HG02642 (cell line): Measurements from ENCODE around the gene SNRK.

Experiments
- ATAC-seq: cut with Tn5 transposase; IDR thresholded peaks from one replicate; pipeline ENCODE4 v1.9.1; 2021; ENCODE audit warnings: mild to moderate bottlenecking; ENCODE audit not compliant: unreplicated experiment, poor library complexity

Gene SNRK

DNA sequence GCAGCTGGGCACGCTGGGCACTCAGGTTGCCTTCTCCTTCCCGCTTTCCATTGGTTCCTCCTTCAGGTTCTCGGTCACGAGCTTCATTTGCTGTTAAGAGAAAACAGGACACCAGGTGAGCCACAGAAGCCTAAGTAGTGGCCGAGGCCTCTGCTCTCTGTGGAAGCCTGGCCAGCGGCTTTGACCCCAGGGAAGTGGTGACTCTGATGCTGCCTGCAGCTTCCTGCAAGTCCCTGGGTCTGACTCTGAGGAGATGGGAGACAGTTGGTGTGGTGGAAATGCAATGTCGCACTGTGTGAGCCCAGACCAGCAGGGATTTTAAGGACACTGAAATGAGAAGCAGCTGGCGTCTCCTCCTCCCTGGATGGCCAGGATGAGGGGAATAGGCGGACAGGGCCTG lies 80.5 kb downstream of the SNRK start:
- ATAC-seq = no peak

GRCh38 chr3:43369404-43370292 lies 83.3 kb downstream of the SNRK start:
- ATAC-seq = no peak

DNA sequence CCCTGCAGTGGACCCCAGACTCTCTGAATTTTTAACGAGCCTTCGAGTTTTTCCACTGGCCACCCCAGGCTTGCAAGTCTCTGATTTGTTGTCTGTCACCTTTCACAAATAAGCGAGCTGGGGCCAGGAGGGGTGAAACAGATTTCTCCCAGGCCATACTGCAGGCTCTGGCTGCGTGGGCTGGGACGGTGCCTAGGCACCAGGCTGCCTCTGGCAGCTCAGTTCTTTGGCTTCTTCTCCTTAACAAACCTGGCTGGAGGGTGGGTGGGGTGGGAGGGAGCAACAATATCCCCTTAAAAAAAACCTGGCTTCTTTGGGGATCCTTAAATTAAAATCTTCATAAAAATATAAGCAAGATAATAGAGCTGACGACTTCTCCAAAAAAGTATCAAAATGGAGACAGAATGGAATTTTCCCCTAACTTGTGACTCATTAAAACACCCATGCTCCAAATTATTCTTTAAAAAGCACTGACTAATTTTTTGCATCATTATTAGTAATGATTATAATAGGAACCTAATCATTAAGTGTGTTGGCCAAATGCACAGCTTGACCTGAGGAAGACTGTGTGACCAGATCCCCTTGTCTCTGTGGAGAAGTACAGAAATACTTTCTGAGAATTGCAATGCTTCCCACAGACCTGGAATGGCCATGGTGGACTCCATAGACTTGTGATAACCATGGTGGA lies 84.1 kb downstream of the SNRK start:
- no peak for ATAC-seq

DNA sequence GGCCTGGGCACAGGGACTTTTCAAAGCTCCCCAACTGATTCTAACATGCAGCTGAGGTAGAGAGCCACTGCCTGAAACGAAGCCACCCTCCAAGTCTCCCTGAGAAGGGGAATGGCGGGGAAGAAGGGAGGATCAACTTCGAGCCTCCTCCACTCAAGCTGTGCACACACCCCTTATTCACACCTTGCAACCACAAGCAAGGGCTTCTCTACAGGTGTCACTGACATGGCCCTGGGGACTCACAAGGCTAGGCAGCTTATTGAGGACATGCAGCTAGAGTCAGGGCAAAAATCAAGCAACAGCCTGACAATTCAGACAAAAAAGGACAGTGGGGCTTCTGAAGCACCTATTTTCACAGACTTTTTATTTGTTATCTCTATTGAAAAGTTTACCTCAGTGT lies 85.2 kb downstream of the SNRK start:
- no peak for ATAC-seq

- no peak for ATAC-seq
Observed at GRCh38 chr3:43372007-43372740, 85.8 kb downstream of the SNRK start.

DNA sequence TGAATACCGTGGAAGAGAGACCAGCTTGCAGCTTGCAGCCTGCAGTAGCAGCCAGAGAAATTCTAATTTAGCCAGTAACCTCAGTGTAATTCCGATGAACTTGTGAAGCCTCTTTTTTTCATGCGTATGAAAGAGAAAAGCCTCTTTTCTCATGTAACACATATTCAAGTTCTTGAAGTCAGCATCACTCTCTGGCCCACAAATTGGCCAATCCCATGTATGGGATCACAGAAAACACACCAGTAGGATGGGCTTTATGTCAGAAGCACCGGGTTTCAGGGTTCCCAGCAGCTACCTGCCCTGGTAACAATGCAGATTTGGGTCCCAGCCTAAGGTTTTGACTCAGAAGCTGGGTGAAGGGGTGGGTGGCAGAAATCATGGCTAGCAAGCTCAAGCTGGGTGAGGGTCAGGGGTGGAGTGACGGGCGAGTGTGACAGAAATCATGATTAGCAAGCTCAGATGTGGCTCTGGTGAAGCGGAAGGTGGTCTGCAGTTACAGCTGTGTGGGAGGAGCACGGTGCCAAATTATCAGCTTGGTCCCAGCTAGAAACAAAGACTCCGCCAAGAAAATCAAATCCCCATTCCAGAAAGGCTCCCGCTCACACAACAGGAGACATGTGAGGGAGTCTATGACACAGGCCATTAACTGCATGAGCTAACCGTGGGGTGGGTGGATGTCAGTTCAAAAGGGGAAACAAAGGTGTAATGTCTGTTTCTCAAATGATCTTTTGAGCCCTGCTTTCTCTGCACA lies 86.6 kb downstream of the SNRK start:
- no peak for ATAC-seq

DNA sequence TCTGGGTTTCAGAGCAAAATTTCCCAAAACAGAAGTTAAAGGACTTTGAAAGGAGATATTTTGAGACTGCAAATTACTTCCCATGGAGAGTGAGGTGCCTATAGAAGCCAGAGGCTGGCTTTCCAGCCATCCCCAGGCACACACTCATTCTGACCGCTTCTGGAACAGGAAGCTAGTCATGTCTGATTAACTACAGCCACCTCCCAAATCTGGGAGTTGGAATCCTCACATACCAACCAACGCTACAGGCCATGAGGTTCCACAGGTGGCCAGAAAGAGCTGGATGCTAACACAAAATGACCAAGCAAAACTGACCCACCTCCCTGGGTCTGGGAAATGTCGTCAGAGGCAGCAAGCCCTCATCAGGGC lies 87.2 kb downstream of the SNRK start:
- ATAC-seq = no peak

DNA sequence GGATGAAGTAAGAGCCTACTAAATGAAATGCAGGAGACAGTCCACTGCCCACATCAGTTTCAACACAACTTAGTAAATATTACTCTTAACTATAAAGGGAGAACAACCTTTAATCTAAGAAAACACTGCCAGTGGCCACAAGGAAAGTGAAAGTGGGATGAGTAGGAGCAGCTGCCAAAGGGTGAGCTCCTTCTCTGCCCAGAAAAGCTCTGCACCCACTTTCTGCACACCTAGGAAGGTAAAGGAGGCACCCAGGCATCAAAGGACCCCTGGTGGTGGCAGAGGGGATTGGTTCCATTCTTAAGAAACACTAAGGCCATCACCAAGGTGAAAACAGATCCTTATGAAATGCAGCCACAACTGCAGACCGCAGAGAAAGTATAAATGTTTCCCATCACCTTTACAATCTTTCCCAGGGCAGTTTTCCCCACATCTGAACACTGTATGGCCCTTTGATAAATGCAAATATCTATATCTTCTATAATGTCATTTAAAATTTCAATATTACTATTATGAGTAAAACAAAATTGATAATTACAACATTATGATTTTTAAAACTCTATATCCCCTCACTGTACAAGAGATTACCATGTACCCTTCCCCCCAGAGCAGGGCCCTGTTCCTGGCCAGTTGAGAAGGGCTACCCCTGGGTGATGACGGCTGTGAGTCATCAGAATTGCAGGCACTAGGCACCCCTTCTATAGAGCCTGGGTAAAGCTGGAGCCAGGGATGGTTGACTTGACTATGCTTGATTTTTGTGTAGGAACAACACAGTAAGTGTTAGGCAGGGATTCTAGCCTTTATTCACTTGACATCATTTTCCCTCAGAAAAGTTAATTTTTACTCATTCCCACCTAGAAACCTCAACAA lies 92.0 kb downstream of the SNRK start:
- peak; percentile 47 for ATAC-seq

- ATAC-seq = no peak
Observed at GRCh38 chr3:43379343-43379742, 93.0 kb downstream of the SNRK start.

GRCh38 chr3:43388175-43388574 lies 101.8 kb downstream of the SNRK start:
- no peak for ATAC-seq

DNA sequence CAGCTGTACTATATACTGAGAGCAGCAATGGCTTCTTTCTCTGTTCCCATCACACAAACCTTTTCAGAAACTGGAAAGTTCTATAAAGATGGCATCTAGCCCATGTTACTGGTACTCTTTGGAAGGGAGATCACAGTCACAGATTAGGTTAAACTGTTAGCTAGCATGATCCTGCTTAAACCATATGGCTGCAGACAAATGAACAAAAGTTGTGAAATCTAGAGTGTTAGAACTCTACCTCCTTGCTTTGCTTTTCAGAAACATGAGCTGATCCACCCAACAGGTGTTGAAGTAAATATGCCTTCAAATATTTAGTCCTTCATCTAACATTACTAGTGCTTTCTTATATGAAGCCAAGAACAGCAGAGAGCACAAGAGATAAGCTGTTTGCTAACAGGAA lies 102.6 kb downstream of the SNRK start:
- ATAC-seq = no peak

- ATAC-seq = peak; percentile 53
Observed at GRCh38 chr3:43389388-43390254, 103.3 kb downstream of the SNRK start.

DNA sequence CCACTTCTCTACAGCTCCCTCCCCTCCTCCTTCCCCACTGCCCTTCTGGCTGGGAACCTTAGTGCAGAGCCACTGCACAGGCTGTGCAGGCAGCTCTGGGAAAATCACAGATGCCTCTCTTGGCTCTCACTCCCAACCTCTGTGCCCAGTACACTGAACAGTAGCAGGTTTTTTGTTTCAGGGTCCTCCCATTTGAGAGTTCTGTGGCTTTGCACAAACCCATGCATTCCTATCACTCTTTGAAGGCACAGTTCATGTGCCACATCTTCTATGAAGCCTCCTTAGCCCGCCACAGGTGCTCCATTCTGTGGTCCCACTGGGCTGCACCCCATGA lies 103.9 kb downstream of the SNRK start:
- peak; percentile 15 for ATAC-seq

GRCh38 chr3:43391621-43392020 lies 105.3 kb downstream of the SNRK start:
- no peak for ATAC-seq

- ATAC-seq = no peak
Observed at GRCh38 chr3:43394041-43394554, 107.8 kb downstream of the SNRK start.

- ATAC-seq = no peak
Observed at GRCh38 chr3:43399034-43399433, 112.7 kb downstream of the SNRK start.

DNA sequence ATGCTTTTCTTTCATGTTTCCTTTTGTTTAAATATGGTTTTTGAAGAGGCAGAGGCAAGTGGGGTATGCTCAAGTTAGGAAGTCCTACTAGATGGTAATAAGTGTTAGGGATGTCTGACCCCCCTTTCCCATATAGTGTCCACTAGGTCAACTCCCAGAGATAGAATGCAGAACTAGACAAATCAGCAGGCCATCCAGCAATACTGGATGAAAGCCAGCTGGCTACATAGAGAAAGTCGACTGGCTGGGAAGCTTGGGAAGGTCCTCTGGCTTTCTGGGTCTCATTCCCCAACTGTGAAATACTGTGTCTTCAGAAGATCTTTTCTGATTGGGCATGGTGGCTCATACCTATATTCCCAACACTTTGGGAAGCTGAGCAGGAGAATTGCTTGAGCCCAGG lies 113.8 kb downstream of the SNRK start:
- ATAC-seq = no peak
